Sigmoid colon (tissue), 4 donors: ENCODE data around the gene PIGV.

Experiments
- CTCF ChIP-seq, 4 experiments: fragments of 450-650 bp in 3 of 4; fragments of 200-600 bp in 1 of 4; IDR thresholded peaks; one replicate each; pipeline ENCODE4 v1.5.1; 2016 to 2019; ENCODE audit warnings: antibody characterized with exemption in 4 of 4, mild to moderate bottlenecking in 3 of 4, moderate library complexity in 2 of 4
- EP300 ChIP-seq, 4 donors: sonication (generic); formaldehyde crosslinking; IDR thresholded peaks; one replicate each; pipeline ENCODE4 v1.6.1; 2017; ENCODE audit warnings: antibody characterized with exemption in 4 of 4

DNA sequence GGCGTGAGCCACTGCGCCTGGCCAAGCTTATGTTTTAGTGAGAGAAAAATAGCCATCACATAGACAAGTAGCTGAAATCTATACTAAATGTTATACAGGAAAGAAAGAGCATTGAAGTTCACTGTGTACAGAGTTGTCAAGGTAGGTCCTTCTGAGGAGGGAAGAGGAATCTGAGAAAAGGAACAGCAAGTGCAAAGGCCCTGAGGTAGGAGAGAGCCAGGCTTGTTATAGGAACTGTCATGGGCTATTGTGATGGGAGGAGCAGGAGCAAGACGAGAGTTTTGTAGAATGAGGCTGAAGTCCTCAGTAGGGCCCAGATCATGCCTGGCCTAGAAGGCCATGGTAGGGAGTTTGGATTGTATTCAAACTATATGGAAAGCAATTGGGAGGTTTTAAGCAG, 43.3 kb downstream of the PIGV start:
- TF ChIP-seq CTCF (IDR thresholded peaks at IDR 0.05): no peak
- TF ChIP-seq EP300 (IDR thresholded peaks at IDR 0.05): no peak
